GM21737 (cell line): ENCODE results near the gene IGF2BP3.
"Not testable (repeated sequence)": the region's sequence is repeated elsewhere in the genome, so short reads cannot be mapped to it uniquely, and the experiment has no call there.

Experiments
- ATAC-seq: cut with Tn5 transposase; IDR thresholded peaks from one replicate; pipeline ENCODE4 v1.9.1; 2021; ENCODE audit warnings: mild to moderate bottlenecking, moderate library complexity; ENCODE audit not compliant: unreplicated experiment

Gene IGF2BP3

GRCh38 chr7:23426876-23427275, 43.4 kb downstream of the IGF2BP3 start:
- no peak for ATAC-seq

- ATAC-seq, result no peak
Measured at GRCh38 chr7:23422909-23423308, 47.4 kb downstream of the IGF2BP3 start.

DNA sequence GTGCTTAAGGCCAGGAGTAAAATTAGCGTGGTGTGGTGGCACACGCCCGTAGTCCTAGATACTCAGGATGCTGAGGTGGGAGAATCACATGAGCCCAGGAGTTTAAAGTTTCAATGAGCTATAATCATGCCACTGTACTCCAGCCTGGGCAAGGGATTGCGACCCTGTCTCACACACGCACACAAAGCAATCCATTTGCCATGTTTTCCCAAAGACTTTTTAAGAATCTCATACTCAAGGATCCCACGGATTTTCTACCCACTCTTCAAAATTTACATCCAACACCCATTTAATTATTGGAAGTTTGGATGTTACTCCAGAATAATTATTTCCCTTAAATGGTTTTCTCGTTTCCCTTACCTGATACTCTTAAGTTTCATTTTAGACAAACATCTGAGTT, 47.9 kb downstream of the IGF2BP3 start:
- ATAC-seq, result no peak

DNA sequence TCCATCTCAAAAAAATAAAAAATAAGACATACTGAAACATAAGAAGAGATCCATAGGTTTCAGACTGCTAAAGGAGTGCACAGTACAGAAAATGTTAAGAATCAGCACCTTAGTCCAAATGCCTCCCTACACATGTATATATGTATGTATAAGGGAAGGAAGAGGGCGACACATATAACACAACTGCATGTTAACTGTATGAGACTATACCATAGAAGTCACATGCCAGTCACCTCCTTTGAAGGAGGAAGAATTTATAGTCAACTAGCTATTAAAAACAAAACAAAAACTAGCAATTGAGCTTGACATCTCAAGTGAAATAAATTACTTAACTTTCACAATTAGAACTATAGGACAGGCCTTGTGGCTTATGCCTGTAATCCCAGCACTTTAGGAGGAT, 50.4 kb downstream of the IGF2BP3 start:
- ATAC-seq, result no peak

DNA sequence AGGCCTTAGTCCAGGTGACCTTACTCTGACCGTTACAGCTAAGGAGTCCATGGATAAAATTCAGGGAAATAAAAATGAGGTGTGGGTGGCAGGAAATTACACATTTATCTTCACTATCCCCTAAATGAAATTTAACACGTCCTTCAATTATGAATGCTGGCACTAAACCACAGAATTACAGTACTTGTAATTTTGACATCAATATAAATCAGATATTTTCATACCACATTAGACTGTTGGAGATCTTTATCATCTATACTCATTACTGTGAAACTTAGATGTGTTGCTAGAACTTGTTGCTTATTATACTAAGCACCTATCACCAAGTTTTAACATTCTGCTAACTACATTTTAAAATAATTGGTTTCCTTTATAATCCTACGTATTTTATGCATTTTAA, 51.1 kb downstream of the IGF2BP3 start:
- ATAC-seq, result no peak

GRCh38 chr7:23418046-23418445, 52.2 kb downstream of the IGF2BP3 start:
- ATAC-seq, result no peak

DNA sequence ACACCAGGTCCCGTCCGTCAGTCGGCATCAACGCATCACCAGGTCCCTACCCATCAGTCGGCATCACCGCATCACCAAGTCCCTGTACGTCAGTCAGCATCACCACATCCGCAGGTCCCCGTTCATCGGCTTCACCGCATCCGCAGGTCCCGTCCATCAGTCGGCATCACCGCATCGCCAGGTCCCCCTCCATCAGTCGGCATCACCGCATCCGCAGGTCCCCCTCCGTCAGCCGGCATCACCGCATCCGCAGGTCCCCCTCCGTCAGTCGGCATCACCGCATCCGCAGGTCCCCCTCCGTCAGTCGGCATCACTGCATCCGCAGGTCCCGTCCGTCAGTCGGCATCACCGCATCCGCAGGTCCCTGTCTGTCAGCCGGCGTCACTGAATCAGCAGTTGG, 55.1 kb downstream of the IGF2BP3 start:
- ATAC-seq, result no peak

GRCh38 chr7:23410446-23411183, 59.7 kb downstream of the IGF2BP3 start:
- ATAC-seq, result peak; percentile 82

GRCh38 chr7:23406564-23406963, 63.7 kb downstream of the IGF2BP3 start:
- ATAC-seq, result not testable (repeated sequence)

DNA sequence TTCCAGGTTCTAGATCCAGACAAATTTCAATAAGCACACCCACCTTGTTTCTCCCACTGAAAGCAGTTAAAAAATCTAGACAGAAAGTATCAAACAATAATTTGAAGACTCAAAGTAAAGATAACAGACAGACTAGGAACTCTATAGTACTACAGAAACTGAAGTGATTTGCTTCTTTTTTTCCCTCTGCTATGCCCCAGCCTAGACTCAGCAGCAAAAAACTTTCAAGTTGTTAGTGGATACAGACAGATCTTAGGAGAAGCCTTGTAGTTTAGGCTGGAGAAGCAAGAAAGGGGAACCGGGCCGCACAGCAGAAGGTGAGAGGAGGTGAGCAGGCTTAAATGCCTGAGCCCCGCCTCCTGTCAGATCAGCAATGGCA, 65.1 kb downstream of the IGF2BP3 start:
- no peak for ATAC-seq

GRCh38 chr7:23404546-23405239, 65.6 kb downstream of the IGF2BP3 start:
- no peak for ATAC-seq

DNA sequence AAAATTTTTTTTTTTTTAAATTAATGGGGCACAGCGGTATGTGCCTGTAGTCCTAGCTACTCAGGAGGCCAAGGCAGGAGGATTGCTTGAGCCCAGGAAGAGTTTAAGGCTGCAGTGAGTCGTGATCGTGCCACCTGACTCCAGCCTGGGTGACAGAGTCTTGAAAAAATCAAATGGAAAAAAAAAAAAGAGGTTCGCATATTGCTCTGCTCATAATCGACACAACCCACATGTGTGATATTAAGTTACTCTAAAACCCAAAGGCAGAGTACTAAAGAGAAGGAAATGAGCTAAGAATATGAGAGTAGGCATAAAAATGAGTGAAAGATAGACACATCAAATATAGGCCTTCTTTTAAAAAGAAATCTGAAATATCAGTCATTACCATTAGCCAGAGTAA, 66.3 kb downstream of the IGF2BP3 start:
- no peak for ATAC-seq

- ATAC-seq, result not testable (repeated sequence)
Measured at GRCh38 chr7:23398090-23398489, 72.2 kb downstream of the IGF2BP3 start.

- ATAC-seq, result no peak
Measured at GRCh38 chr7:23397241-23397640, 73.0 kb downstream of the IGF2BP3 start.

DNA sequence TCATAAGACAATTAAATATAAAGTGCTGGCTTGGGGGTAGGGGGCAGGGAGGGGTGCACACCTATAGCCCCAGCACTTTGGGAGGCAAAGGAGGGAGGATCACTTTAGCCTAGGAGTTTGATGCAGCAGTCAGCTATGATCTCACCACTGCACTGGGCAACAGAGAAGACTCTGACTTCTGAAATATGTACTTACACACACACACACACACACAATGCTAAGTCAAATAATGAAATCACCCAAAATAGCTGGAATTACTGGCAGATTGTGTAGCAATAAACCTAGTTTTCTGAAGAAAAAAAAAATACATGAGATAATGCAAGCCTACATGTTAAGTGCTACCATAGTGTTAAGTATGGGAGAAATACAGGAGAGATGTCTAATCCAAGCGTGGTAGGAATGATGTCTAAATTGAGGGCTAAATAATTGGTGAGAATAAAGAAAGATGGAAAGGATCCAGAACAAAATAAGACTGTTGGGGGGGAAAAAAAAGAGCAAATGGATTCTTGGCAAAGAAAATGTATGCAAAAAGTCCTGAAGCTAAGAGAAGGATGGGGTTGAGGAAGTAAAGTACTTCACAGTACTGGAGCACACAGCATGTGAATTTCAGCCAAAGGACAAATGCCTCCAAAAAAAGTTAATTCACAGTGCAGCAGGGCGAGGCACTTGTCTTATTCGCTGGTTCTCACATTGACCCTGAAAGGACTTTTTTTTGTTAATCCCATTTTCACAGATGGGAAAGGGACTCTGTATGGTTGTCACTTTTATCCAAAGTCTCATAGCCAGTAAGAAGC, 73.9 kb downstream of the IGF2BP3 start:
- ATAC-seq, result no peak

- no peak for ATAC-seq
Measured at GRCh38 chr7:23394488-23395171, 75.7 kb downstream of the IGF2BP3 start.

DNA sequence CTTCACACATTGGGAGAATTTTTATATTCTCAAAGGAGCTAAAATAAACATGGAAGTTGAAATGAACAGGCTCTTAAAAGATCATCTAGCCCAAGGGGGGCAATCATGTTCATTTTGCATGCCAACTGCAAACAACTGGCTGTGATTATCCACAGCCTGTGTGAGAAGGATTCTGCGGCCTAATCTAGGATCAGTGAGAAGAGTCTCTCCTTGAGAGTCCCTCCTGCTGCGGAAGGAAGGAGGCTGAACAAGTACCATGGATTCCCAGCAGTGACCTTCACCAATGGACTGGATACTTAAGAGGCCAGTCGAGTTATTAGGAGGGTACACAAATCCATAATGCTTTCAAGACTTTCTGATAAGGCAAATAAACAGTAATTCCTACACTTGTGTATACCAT, 76.7 kb downstream of the IGF2BP3 start:
- no peak for ATAC-seq

GRCh38 chr7:23389701-23390100, 80.6 kb downstream of the IGF2BP3 start:
- ATAC-seq, result no peak

GRCh38 chr7:23387583-23387982, 82.7 kb downstream of the IGF2BP3 start:
- no peak for ATAC-seq

DNA sequence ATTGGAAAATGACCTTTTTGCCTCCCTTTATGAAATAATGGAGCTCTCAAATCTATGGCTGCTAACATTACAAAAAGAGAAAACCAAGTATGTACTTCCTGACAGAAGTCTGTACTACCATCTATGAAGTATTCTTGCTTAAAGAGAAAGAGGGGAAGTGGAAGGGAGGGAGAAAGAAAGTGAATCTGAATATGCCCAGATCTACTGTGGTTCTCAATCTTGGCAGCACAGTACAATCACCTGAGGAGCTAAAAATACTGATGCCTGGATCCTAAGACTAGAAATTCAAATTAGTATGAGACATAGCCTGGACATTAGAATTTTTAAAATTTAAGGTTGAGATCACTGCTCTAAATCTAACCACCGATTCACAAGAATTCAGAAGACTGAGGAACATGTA, 85.2 kb downstream of the IGF2BP3 start:
- no peak for ATAC-seq

DNA sequence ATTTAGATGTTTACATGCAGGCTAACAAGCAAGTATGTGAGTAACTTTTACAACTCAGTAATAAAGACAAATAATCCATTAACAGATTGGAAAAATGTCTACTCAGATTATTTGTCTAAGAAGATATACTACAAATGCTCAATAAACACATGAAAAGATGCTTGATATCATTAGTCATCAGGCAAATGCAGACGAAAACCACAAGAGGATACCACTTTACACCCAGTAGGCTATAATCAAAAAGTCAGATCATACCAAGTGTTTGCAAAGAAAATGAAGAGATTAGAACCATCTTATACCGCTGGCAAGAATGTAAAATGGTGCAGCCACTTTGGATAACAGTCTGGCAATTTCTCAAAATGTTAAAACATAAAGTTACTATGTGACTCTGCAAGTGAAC, 87.1 kb downstream of the IGF2BP3 start:
- ATAC-seq, result no peak
